Measurements from ENCODE around the gene GOLGA6L10.
"Not testable (repeated sequence)": the region's sequence is repeated elsewhere in the genome, so short reads cannot be mapped to it uniquely, and the experiment has no call there.

The GOLGA6L10 gene

GRCh38 chr15:82303956-82304777 lies 45.1 kb downstream of the GOLGA6L10 start:
- H3K27me3 Mint-ChIP-seq = peaks cover 14% of the 10 kb centered on the region
- no peak overlapping the region for H3K4me3 Mint-ChIP-seq
- no peaks in the 10 kb centered on the region for H3K36me3 Mint-ChIP-seq
- CTCF ChIA-PET = interaction anchor here (1.6 kb wide), 1 partner anchor 26 kb away, joined by 3 read pairs; no protein-coding TSS in a partner anchor
- peaks cover 7% of the 10 kb centered on the region for H3K4me1 Mint-ChIP-seq
- H3K9me3 Mint-ChIP-seq = no peaks in the 10 kb centered on the region
- no peak overlapping the region for H3K27ac Mint-ChIP-seq
- no peak for DNase-seq

- no peaks in the 10 kb centered on the region for H3K36me3 Mint-ChIP-seq
- H3K27ac Mint-ChIP-seq = no peak overlapping the region
- CTCF ChIA-PET = no interaction called here
- no peak overlapping the region for H3K4me3 Mint-ChIP-seq
- peaks cover 22% of the 10 kb centered on the region for H3K27me3 Mint-ChIP-seq
- peaks cover 29% of the 10 kb centered on the region for H3K4me1 Mint-ChIP-seq
- H3K9me3 Mint-ChIP-seq = no peaks in the 10 kb centered on the region
- no peak for DNase-seq
These were observed 47.8 kb downstream of the GOLGA6L10 start for GRCh38 chr15:82301296-82302016.

- CTCF ChIA-PET = no interaction called here
- H3K9me3 Mint-ChIP-seq = no peaks in the 10 kb centered on the region
These were observed 48.4 kb downstream of the GOLGA6L10 start for GRCh38 chr15:82300883-82301282.

GRCh38 chr15:82300326-82300725 lies 48.9 kb downstream of the GOLGA6L10 start:
- H3K4me3 Mint-ChIP-seq, CTCF ChIA-PET, H3K27ac Mint-ChIP-seq: not testable (repeated sequence)

More at GRCh38 chr15:82300883-82301282, 48.4 kb downstream of the GOLGA6L10 start:
- no peaks in the 10 kb centered on the region for H3K36me3 Mint-ChIP-seq
- peaks cover 22% of the 10 kb centered on the region for H3K27me3 Mint-ChIP-seq
- H3K27ac Mint-ChIP-seq = no peak overlapping the region
- DNase-seq = no peak
- no peak overlapping the region for H3K4me3 Mint-ChIP-seq
- peaks cover 29% of the 10 kb centered on the region for H3K4me1 Mint-ChIP-seq

GRCh38 chr15:82299511-82299914 lies 49.8 kb downstream of the GOLGA6L10 start:
- H3K9me3 Mint-ChIP-seq, H3K27ac Mint-ChIP-seq, DNase-seq, H3K4me3 Mint-ChIP-seq, CTCF ChIA-PET, H3K36me3 Mint-ChIP-seq: not testable (repeated sequence)
- Mint-ChIP-seq H3K4me1 (peaks cover 24% of the 10 kb centered on the region), H3K27me3 (peaks cover 23% of the 10 kb centered on the region)

More at GRCh38 chr15:82300326-82300725, 48.9 kb downstream of the GOLGA6L10 start:
- Mint-ChIP-seq H3K4me1 (peaks cover 28% of the 10 kb centered on the region), H3K27me3 (peaks cover 22% of the 10 kb centered on the region)
- not testable (repeated sequence) for DNase-seq, H3K9me3 Mint-ChIP-seq, H3K36me3 Mint-ChIP-seq

- no peaks in the 10 kb centered on the region for H3K36me3 Mint-ChIP-seq
- no peak overlapping the region for H3K27ac Mint-ChIP-seq
- peak; percentile 75 for DNase-seq
- H3K27me3 Mint-ChIP-seq = peaks cover 28% of the 10 kb centered on the region
- peaks cover 24% of the 10 kb centered on the region for H3K4me1 Mint-ChIP-seq
- H3K4me3 Mint-ChIP-seq = no peak overlapping the region
- CTCF ChIA-PET = no interaction called here
- no peaks in the 10 kb centered on the region for H3K9me3 Mint-ChIP-seq
These were observed 50.8 kb downstream of the GOLGA6L10 start for GRCh38 chr15:82298520-82298919.

GRCh38 chr15:82298032-82298431 lies 51.2 kb downstream of the GOLGA6L10 start:
- CTCF ChIA-PET = no interaction called here
- DNase-seq = no peak
- Mint-ChIP-seq H3K27ac (no peak overlapping the region), H3K4me1 (peaks cover 24% of the 10 kb centered on the region), H3K27me3 (peaks cover 26% of the 10 kb centered on the region), H3K4me3 (no peak overlapping the region), H3K9me3 (no peaks in the 10 kb centered on the region), H3K36me3 (no peaks in the 10 kb centered on the region)

- no peaks in the 10 kb centered on the region for H3K36me3 Mint-ChIP-seq
- H3K9me3 Mint-ChIP-seq = no peaks in the 10 kb centered on the region
- CTCF ChIA-PET = interaction anchor here (0.5 kb wide), 1 partner anchor 630 kb away, joined by 3 read pairs; no protein-coding TSS in a partner anchor
- peaks cover 29% of the 10 kb centered on the region for H3K27me3 Mint-ChIP-seq
- peaks cover 24% of the 10 kb centered on the region for H3K4me1 Mint-ChIP-seq
- no peak overlapping the region for H3K27ac Mint-ChIP-seq
- no peak for DNase-seq
- no peak overlapping the region for H3K4me3 Mint-ChIP-seq
These were observed 51.7 kb downstream of the GOLGA6L10 start for GRCh38 chr15:82297546-82297945.

- Mint-ChIP-seq H3K27me3 (peaks cover 29% of the 10 kb centered on the region), H3K36me3 (no peaks in the 10 kb centered on the region), H3K4me3 (no peak overlapping the region), H3K27ac (no peak overlapping the region), H3K4me1 (peaks cover 31% of the 10 kb centered on the region), H3K9me3 (peaks cover 5% of the 10 kb centered on the region)
- DNase-seq = no peak
- CTCF ChIA-PET = no interaction called here
These were observed 55.1 kb downstream of the GOLGA6L10 start for GRCh38 chr15:82294061-82294690.

GRCh38 chr15:82292271-82292670 lies 57.0 kb downstream of the GOLGA6L10 start:
- Mint-ChIP-seq H3K36me3 (peaks cover 1% of the 10 kb centered on the region), H3K4me3 (no peak overlapping the region), H3K27me3 (peaks cover 21% of the 10 kb centered on the region), H3K27ac (no peak overlapping the region), H3K4me1 (peaks cover 29% of the 10 kb centered on the region), H3K9me3 (peaks cover 12% of the 10 kb centered on the region)
- DNase-seq = no peak
- CTCF ChIA-PET = no interaction called here

All from activated naive CD4-positive, alpha-beta T cell treated with anti-CD3 and anti-CD28 coated beads, Interleukin-2, amount 10 ng/mL, durations not matched to agents 7 days and 5 days (primary cell).